Ascending aorta (tissue), 2 donors: ENCODE results near the gene PPIF. TPM values are rescaled to one million over a fixed set of nuclear protein-coding genes. Genes with fewer than 3 reads are reported as not detected.

Source experiments
- DNase-seq, 2 donors: peaks; one replicate each; pipeline ENCODE4 v3.0.0-alpha.2; 2019; ENCODE audit warnings: low spot score in 2 of 2
- H3K27ac ChIP-seq, 2 donors: fragments of 200-600 bp; sonication (generic); one replicate each; pipeline ENCODE4 v1.5.1; 2016 to 2017; ENCODE audit warnings: mild to moderate bottlenecking in 1 of 2
- H3K27me3 ChIP-seq: fragments of 200-600 bp; sonication (generic); one replicate; pipeline ENCODE4 v1.5.1; 2017
- H3K36me3 ChIP-seq, 2 donors: fragments of 200-600 bp; sonication (generic); one replicate each; pipeline ENCODE4 v1.5.1; 2016
- H3K4me1 ChIP-seq, 2 donors: fragments of 200-600 bp; sonication (generic); one replicate each; pipeline ENCODE4 v1.5.1; 2016 to 2017; ENCODE audit warnings: mild to moderate bottlenecking in 1 of 2
- H3K4me3 ChIP-seq, 2 donors: fragments of 200-600 bp; sonication (generic); one replicate each; pipeline ENCODE4 v1.5.1; 2016 to 2017; ENCODE audit warnings: mild to moderate bottlenecking in 1 of 2
- H3K9me3 ChIP-seq, 2 donors: fragments of 200-600 bp; sonication (generic); one replicate each; pipeline ENCODE4 v1.5.1; 2016
- CTCF ChIP-seq, 3 experiments: fragments of 200-600 bp in 2 of 3; fragments of 450-650 bp in 1 of 3; sonication (generic) in 2 of 3; IDR thresholded peaks; one replicate each; pipeline ENCODE4 v1.5.1; 2016 to 2019; ENCODE audit warnings: antibody characterized with exemption in 3 of 3, mild to moderate bottlenecking in 1 of 3, moderate library complexity in 1 of 3
- intact Hi-C: fragments of 100-400 bp; cut with DNase I; formaldehyde crosslinking; loops from one replicate; pipeline ENCODE4 v1.15.1; 2023
- total RNA-seq: library from RNA; depleted of rRNA; stranded (reverse); fragments of >200 nt; gene quantifications from one replicate; pipeline ENCODE4 v1.1.0, GENCODE V29; 2016

PPIF gene
- total RNA-seq, 1 donor from 2014 or later, result 172 TPM

DNA sequence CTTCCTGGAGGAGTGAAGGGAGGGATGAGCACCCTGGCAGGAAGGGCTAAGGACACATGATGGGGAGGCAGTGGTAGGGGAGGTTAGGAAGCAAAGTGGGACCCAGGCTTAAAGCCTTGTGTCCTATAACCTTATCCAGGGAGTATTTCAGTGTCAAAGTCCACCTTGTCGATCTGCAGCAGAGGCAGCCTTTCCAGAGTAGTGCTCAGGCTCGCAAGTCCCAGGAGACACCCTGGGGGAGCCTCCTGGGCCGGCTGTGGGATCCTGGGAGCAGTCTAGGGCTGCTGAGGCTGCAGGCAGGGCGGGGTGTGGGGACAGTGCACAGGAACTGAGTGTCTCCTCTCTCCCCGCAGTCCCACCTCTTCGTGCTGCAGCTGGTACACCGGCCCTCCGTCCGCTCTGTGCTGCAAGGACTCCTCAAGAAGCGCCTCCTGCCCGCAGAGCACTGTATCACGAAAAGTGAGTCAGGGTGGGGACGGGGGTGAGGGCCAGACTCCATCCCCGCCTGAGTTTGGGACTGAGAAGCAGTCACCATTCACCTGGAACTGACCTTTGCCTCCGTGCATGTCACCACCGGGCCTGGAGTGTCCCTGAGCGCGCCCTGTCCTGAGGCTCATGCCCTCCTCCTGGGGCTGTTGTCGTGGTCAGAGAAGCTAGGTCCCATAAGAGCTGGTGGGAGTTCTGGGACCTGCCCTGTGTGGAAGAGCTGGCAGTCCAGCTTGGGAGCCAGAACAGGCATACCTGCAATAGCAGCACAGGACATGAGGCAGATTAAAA lies 45.3 kb upstream of the PPIF start:
- H3K9me3 ChIP-seq, result no peaks in the 10 kb centered on the region
- peaks cover 87 to 95% of the 10 kb centered on the region in 2 donors for H3K36me3 ChIP-seq
- TF ChIP-seq CTCF (IDR thresholded peaks at IDR 0.05), result no peak
- DNase-seq, result no peak
- H3K4me1 ChIP-seq, result peaks cover 3 to 14% of the 10 kb centered on the region in 2 donors
- H3K4me3 ChIP-seq, result no peak overlapping the region
- H3K27ac ChIP-seq, result no peak overlapping the region
- intact Hi-C loops, result no loop called here
- no peaks in the 10 kb centered on the region for H3K27me3 ChIP-seq

DNA sequence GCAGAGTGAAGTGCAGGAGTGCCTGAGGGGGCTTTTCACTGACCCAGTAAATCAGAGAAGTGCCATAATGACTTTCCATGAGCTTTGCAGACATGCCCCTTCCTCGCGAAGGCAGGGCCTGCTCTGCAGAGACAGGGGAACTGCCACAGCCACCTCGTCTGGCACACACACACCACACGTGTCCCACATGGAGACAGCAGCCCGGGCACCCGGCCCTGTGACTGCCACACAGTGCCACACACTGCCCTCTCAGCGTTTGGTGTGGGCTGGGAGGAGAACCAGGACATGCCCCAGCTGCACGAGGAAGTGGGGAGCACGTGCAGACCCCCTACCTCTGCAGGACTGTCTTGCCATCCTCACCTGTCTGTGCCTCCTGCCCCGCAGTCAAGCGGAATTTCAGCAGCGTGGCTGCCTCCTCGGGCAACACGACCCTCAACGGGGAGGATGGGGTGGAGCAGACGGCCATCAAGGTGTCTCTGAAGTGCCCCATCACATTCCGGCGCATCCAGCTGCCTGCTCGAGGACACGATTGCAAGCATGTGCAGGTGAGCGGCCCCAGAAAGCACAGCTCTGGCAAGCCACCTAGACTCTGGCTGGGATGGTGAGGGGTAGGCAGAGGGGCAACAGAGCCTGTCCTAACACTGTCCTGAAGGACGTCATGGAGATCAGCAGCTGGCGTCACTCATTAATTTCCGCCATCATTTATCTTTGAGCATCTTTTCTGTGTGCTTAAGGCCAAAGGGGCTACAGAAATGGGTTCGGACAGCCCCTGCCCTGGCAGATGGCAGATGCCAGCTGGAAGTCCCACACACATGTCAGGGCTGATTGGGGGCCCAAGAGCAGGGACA lies 43.4 kb upstream of the PPIF start:
- Histone ChIP-seq H3K4me1 (peaks cover 2 to 10% of the 10 kb centered on the region in 2 donors), H3K9me3 (no peaks in the 10 kb centered on the region), H3K27me3 (no peaks in the 10 kb centered on the region), H3K36me3 (peaks cover 89 to 97% of the 10 kb centered on the region in 2 donors), H3K27ac (no peak overlapping the region), H3K4me3 (no peak overlapping the region)
- TF ChIP-seq CTCF (IDR thresholded peaks at IDR 0.05), result no peak
- DNase-seq, result no peak
- intact Hi-C loops, result no loop called here

- H3K9me3 ChIP-seq, result no peaks in the 10 kb centered on the region
- no peak for DNase-seq
- H3K4me1 ChIP-seq, result peaks cover 0 to 2% of the 10 kb centered on the region in 2 donors
- H3K36me3 ChIP-seq, result peaks cover 85 to 97% of the 10 kb centered on the region in 2 donors
- H3K4me3 ChIP-seq, result no peak overlapping the region
- TF ChIP-seq CTCF (IDR thresholded peaks at IDR 0.05), result no peak
- no peaks in the 10 kb centered on the region for H3K27me3 ChIP-seq
- no peak overlapping the region for H3K27ac ChIP-seq
- intact Hi-C loops, result no loop called here
These were observed 42.7 kb upstream of the PPIF start for GRCh38 chr10:79304479-79305087.

GRCh38 chr10:79305515-79305914 lies 41.8 kb upstream of the PPIF start:
- Histone ChIP-seq H3K27ac (no peak overlapping the region), H3K36me3 (peaks cover 82 to 95% of the 10 kb centered on the region in 2 donors), H3K9me3 (no peaks in the 10 kb centered on the region), H3K4me3 (no peak overlapping the region), H3K4me1 (no peaks in the 10 kb centered on the region), H3K27me3 (no peaks in the 10 kb centered on the region)
- TF ChIP-seq CTCF (IDR thresholded peaks at IDR 0.05), result no peak
- intact Hi-C loops, result no loop called here
- DNase-seq, result no peak

GRCh38 chr10:79305988-79306387 lies 41.3 kb upstream of the PPIF start:
- DNase-seq, result no peak
- Histone ChIP-seq H3K27me3 (no peaks in the 10 kb centered on the region), H3K27ac (no peak overlapping the region), H3K9me3 (no peaks in the 10 kb centered on the region), H3K4me3 (no peak overlapping the region), H3K36me3 (peaks cover 82 to 95% of the 10 kb centered on the region in 2 donors), H3K4me1 (no peaks in the 10 kb centered on the region)
- intact Hi-C loops, result no loop called here
- no peak for TF ChIP-seq CTCF (IDR thresholded peaks at IDR 0.05)
